ENCODE measurements around the gene LIPE.

- TF ChIP-seq CTCF (IDR thresholded peaks at IDR 0.05; ENCODE audit: low read depth, low read length, poor library complexity, severe bottlenecking) (no peak), EZH2phosphoT487 (IDR thresholded peaks at IDR 0.05; ENCODE audit: borderline replicate concordance, low read length) (no peak)
Measured at GRCh38 chr19:42362342-42362741, 64.8 kb downstream of the LIPE start.
